HepG2 (cell line): ENCODE measurements around the gene ANKS3. TPM values are rescaled to one million over a fixed set of nuclear protein-coding genes. Genes with fewer than 3 reads are reported as not detected.

Experiments used
- AGO2 ChIP-seq: fragments of 200-400 bp; formaldehyde crosslinking; optimal IDR thresholded peaks from 2 replicates; pipeline ENCODE3; 2017; ENCODE audit warnings: mild to moderate bottlenecking, low read depth, low read length, moderate library complexity
- BRCA1 ChIP-seq: sonication (generic); formaldehyde crosslinking; IDR thresholded peaks from 2 replicates; pipeline ENCODE4 v1.4.0; 2020; ENCODE audit warnings: missing genetic modification reagents
- CCAR2 ChIP-seq: fragments of 200-400 bp; formaldehyde crosslinking; optimal IDR thresholded peaks from 2 replicates; pipeline ENCODE3; 2018; ENCODE audit warnings: low read depth, mild to moderate bottlenecking, low read length, moderate library complexity
- CREB1 ChIP-seq, 2 experiments: fragments of 450-650 bp in 1 of 2; IDR thresholded peaks; 2 replicates each; pipeline ENCODE4 v1.6.1; 2016 to 2017; ENCODE audit warnings: control low read depth in 1 of 2, mild to moderate bottlenecking in 1 of 2, missing compliant biosample characterization in 1 of 2, missing genetic modification characterization in 1 of 2
- CREB3 ChIP-seq: sonication (generic); formaldehyde crosslinking; IDR thresholded peaks from 2 replicates; pipeline ENCODE4 v1.5.0; 2020; ENCODE audit warnings: missing genetic modification reagents
- EP300 ChIP-seq, 3 experiments: sonication (generic) in 1 of 3; formaldehyde crosslinking in 1 of 3; IDR thresholded peaks; 2 replicates each; pipeline versions ENCODE4 v1.5.1 to v1.6.1; 2011 to 2020; ENCODE audit warnings: low read depth in 2 of 3, low read length in 2 of 3, borderline replicate concordance in 1 of 3, improper control_type of control experiment in 1 of 3, mild to moderate bottlenecking in 1 of 3, missing genetic modification reagents in 1 of 3, moderate library complexity in 1 of 3
- FOXM1 ChIP-seq: sonication (generic); formaldehyde crosslinking; IDR thresholded peaks from 2 replicates; pipeline ENCODE4 v1.5.0; 2020; ENCODE audit warnings: missing genetic modification reagents
- NCOA1 ChIP-seq: sonication (generic); formaldehyde crosslinking; IDR thresholded peaks from 2 replicates; pipeline ENCODE4 v1.9.0; 2021; ENCODE audit warnings: missing genetic modification reagents
- NFYB ChIP-seq: sonication (generic); formaldehyde crosslinking; IDR thresholded peaks from 2 replicates; pipeline ENCODE4 v1.4.0; 2020; ENCODE audit warnings: missing genetic modification reagents
- NFYC ChIP-seq: IDR thresholded peaks from 2 replicates; pipeline ENCODE4 v1.6.1; 2016; ENCODE audit warnings: missing genetic modification reagents, missing compliant biosample characterization
- POLR2AphosphoS5 ChIP-seq: IDR thresholded peaks from 2 replicates; pipeline ENCODE4 v1.6.1; 2012; ENCODE audit warnings: low read depth, low read length
- REPIN1 ChIP-seq: sonication (generic); formaldehyde crosslinking; IDR thresholded peaks from 2 replicates; pipeline ENCODE4 v1.8.0; 2022; ENCODE audit warnings: missing genetic modification reagents, low read depth, mild to moderate bottlenecking, borderline replicate concordance
- ZFP91 ChIP-seq: sonication (generic); formaldehyde crosslinking; IDR thresholded peaks from 2 replicates; pipeline ENCODE4 v1.9.0; 2022; ENCODE audit warnings: missing genetic modification reagents, mild to moderate bottlenecking, borderline replicate concordance
- polyA plus RNA-seq, 8 experiments: library from polyadenylated mRNA; depleted of rRNA in 3 of 8; stranded (reverse) in 7 of 8; unstranded in 1 of 8; fragments of >200 nt; fragmentation: Illumina TruSeq in 4 of 8; extraction: Trizol in 4 of 8; gene quantifications; 2 replicates each; pipeline versions ENCODE4 v1.2.1 to v1.2.3, GENCODE V29; 2011 to 2016; ENCODE audit warnings: low read depth in 4 of 8, missing spikeins in 1 of 8, mixed read lengths in 1 of 8; ENCODE audit not compliant: insufficient read depth in 1 of 8
- total RNA-seq, 5 experiments: library from RNA; depleted of rRNA; stranded (reverse); fragments of >200 nt; fragmentation: Illumina TruSeq; extraction: Trizol; gene quantifications; 2 replicates each; pipeline ENCODE4 v1.2.3, GENCODE V29; 2016; ENCODE audit warnings: low read depth in 1 of 5
- TF ChIP-seq, protein P1 (sequence below): sonication (generic); formaldehyde crosslinking; IDR thresholded peaks from 2 replicates; pipeline ENCODE4 v1.4.0; 2020; ENCODE audit warnings: mild to moderate bottlenecking, missing genetic modification reagents
- TF ChIP-seq, protein P2 (sequence below): sonication (generic); formaldehyde crosslinking; IDR thresholded peaks from 2 replicates; pipeline ENCODE4 v1.8.1; 2022; ENCODE audit warnings: mild to moderate bottlenecking, missing genetic modification reagents
- TF ChIP-seq, protein P3 (sequence below): sonication (generic); formaldehyde crosslinking; IDR thresholded peaks from 2 replicates; pipeline ENCODE4 v1.4.0; 2020; ENCODE audit warnings: missing genetic modification reagents
- TF ChIP-seq, protein P4 (sequence below): sonication (generic); formaldehyde crosslinking; IDR thresholded peaks from 2 replicates; pipeline ENCODE4 v1.8.1; 2023; ENCODE audit warnings: mild to moderate bottlenecking, missing genetic modification reagents
- TF ChIP-seq, protein P5 (sequence below): sonication (generic); formaldehyde crosslinking; IDR thresholded peaks from 2 replicates; pipeline ENCODE4 v1.5.1; 2020; ENCODE audit warnings: missing genetic modification reagents, mild to moderate bottlenecking, borderline replicate concordance

Gene ANKS3
- total and polyA plus RNA-seq, 2 of the 13 experiments (the other 11 are each of a cell fraction or from before 2014, with no cell fraction given) = 11.4 to 15.9 TPM

- TF ChIP-seq CREB1 (IDR thresholded peaks at IDR 0.05) (no peak), CREB1 (CRISPR knock-in tag; IDR thresholded peaks at IDR 0.05) (0 out of 2 replicates have a peak, but pooled peaks have one; percentile 59), NCOA1 (CRISPR knock-in tag) (no peak), CCAR2 (no peak), ZFP91 (CRISPR knock-in tag) (peak; percentile 82), CREB3 (CRISPR knock-in tag) (peak; percentile 97), POLR2AphosphoS5 (peak; percentile 49), NFYB (CRISPR knock-in tag) (no peak), NFYC (no peak; the same call in 1 of the 2 replicates), EP300 (IDR thresholded peaks at IDR 0.05; ENCODE audit: low read depth in 2 of 2, low read length in 2 of 2) (peak; percentile 50 to 59; a peak in 2 of 4 replicates), EP300 (CRISPR knock-in tag; IDR thresholded peaks at IDR 0.05; ENCODE audit: borderline replicate concordance) (peak; percentile 85), REPIN1 (CRISPR knock-in tag) (peak; percentile 96), BRCA1 (CRISPR knock-in tag) (peak; percentile 87; the same call in 1 of the 2 replicates), AGO2 (peak; percentile 46), FOXM1 (CRISPR knock-in tag) (no peak)
- TF ChIP-seq, protein P1, sequence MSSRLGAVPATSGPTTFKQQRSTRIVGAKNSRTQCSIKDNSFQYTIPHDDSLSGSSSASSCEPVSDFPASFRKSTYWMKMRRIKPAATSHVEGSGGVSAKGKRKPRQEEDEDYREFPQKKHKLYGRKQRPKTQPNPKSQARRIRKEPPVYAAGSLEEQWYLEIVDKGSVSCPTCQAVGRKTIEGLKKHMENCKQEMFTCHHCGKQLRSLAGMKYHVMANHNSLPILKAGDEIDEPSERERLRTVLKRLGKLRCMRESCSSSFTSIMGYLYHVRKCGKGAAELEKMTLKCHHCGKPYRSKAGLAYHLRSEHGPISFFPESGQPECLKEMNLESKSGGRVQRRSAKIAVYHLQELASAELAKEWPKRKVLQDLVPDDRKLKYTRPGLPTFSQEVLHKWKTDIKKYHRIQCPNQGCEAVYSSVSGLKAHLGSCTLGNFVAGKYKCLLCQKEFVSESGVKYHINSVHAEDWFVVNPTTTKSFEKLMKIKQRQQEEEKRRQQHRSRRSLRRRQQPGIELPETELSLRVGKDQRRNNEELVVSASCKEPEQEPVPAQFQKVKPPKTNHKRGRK (CRISPR knock-in tag) = peak; percentile 75; the same call in 1 of the 2 replicates
- TF ChIP-seq, protein P2, sequence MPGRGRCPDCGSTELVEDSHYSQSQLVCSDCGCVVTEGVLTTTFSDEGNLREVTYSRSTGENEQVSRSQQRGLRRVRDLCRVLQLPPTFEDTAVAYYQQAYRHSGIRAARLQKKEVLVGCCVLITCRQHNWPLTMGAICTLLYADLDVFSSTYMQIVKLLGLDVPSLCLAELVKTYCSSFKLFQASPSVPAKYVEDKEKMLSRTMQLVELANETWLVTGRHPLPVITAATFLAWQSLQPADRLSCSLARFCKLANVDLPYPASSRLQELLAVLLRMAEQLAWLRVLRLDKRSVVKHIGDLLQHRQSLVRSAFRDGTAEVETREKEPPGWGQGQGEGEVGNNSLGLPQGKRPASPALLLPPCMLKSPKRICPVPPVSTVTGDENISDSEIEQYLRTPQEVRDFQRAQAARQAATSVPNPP (CRISPR knock-in tag) = 0 out of 2 replicates have a peak, but pooled peaks have one; percentile 61
- TF ChIP-seq, protein P3, sequence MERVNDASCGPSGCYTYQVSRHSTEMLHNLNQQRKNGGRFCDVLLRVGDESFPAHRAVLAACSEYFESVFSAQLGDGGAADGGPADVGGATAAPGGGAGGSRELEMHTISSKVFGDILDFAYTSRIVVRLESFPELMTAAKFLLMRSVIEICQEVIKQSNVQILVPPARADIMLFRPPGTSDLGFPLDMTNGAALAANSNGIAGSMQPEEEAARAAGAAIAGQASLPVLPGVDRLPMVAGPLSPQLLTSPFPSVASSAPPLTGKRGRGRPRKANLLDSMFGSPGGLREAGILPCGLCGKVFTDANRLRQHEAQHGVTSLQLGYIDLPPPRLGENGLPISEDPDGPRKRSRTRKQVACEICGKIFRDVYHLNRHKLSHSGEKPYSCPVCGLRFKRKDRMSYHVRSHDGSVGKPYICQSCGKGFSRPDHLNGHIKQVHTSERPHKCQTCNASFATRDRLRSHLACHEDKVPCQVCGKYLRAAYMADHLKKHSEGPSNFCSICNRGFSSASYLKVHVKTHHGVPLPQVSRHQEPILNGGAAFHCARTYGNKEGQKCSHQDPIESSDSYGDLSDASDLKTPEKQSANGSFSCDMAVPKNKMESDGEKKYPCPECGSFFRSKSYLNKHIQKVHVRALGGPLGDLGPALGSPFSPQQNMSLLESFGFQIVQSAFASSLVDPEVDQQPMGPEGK (CRISPR knock-in tag) = peak; percentile 87
- TF ChIP-seq, protein P4, sequence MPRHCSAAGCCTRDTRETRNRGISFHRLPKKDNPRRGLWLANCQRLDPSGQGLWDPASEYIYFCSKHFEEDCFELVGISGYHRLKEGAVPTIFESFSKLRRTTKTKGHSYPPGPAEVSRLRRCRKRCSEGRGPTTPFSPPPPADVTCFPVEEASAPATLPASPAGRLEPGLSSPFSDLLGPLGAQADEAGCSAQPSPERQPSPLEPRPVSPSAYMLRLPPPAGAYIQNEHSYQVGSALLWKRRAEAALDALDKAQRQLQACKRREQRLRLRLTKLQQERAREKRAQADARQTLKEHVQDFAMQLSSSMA = peak; percentile 77; the same call in 1 of the 2 replicates
- TF ChIP-seq, protein P5, sequence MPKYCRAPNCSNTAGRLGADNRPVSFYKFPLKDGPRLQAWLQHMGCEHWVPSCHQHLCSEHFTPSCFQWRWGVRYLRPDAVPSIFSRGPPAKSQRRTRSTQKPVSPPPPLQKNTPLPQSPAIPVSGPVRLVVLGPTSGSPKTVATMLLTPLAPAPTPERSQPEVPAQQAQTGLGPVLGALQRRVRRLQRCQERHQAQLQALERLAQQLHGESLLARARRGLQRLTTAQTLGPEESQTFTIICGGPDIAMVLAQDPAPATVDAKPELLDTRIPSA (CRISPR knock-in tag) = peak; percentile 88; the same call in 1 of the 2 replicates
Measured at GRCh38 chr16:4663777-4664465, 70.2 kb downstream of the ANKS3 start (continued).
